Measurements from ENCODE around the gene ELP2. TPM values are rescaled to one million over a fixed set of nuclear protein-coding genes. Genes with fewer than 3 reads are reported as not detected.
"Not testable (repeated sequence)": the region's sequence is repeated elsewhere in the genome, so short reads cannot be mapped to it uniquely, and the experiment has no call there.

The ELP2 gene
- polyA plus RNA-seq, 1 donor, result 75.9 TPM

- DNase-seq (ENCODE audit: low read depth), result no peak
These were observed 58.4 kb downstream of the ELP2 start for GRCh38 chr18:36187826-36188721.

- no peak for DNase-seq (ENCODE audit: low read depth)
These were observed 59.2 kb downstream of the ELP2 start for GRCh38 chr18:36188916-36189315.

GRCh38 chr18:36189486-36189885 lies 59.8 kb downstream of the ELP2 start:
- no peak for DNase-seq (ENCODE audit: low read depth)

GRCh38 chr18:36191286-36191685 lies 61.6 kb downstream of the ELP2 start:
- no peak for DNase-seq (ENCODE audit: low read depth)

GRCh38 chr18:36191711-36192110 lies 62.0 kb downstream of the ELP2 start:
- no peak for DNase-seq (ENCODE audit: low read depth)

- no peak for DNase-seq (ENCODE audit: low read depth)
These were observed 65.1 kb downstream of the ELP2 start for GRCh38 chr18:36194600-36195315.

- DNase-seq (ENCODE audit: low read depth), result no peak
These were observed 65.9 kb downstream of the ELP2 start for GRCh38 chr18:36195427-36196122.

- DNase-seq (ENCODE audit: low read depth), result no peak
These were observed 66.7 kb downstream of the ELP2 start for GRCh38 chr18:36196238-36196995.

- no peak for DNase-seq (ENCODE audit: low read depth)
These were observed 67.9 kb downstream of the ELP2 start for GRCh38 chr18:36197511-36198166.

- DNase-seq (ENCODE audit: low read depth), result no peak
These were observed 70.1 kb downstream of the ELP2 start for GRCh38 chr18:36199691-36200295.

- DNase-seq (ENCODE audit: low read depth), result no peak
These were observed 70.7 kb downstream of the ELP2 start for GRCh38 chr18:36200354-36200771.

GRCh38 chr18:36201765-36202164 lies 72.1 kb downstream of the ELP2 start:
- DNase-seq (ENCODE audit: low read depth), result no peak

GRCh38 chr18:36203360-36203895 lies 73.7 kb downstream of the ELP2 start:
- DNase-seq (ENCODE audit: low read depth), result no peak

GRCh38 chr18:36205166-36205565 lies 75.5 kb downstream of the ELP2 start:
- DNase-seq (ENCODE audit: low read depth), result no peak

- DNase-seq (ENCODE audit: low read depth), result no peak
These were observed 77.6 kb downstream of the ELP2 start for GRCh38 chr18:36207303-36207702.

GRCh38 chr18:36207969-36208368 lies 78.3 kb downstream of the ELP2 start:
- not testable (repeated sequence) for DNase-seq (ENCODE audit: low read depth)

GRCh38 chr18:36211612-36212065 lies 81.9 kb downstream of the ELP2 start:
- DNase-seq (ENCODE audit: low read depth), result no peak

GRCh38 chr18:36212301-36213171 lies 82.8 kb downstream of the ELP2 start:
- DNase-seq (ENCODE audit: low read depth), result peak; percentile 6

GRCh38 chr18:36214811-36215210 lies 85.1 kb downstream of the ELP2 start:
- no peak for DNase-seq (ENCODE audit: low read depth)
